Measurements from ENCODE around the gene CGNL1. TPM values are rescaled to one million over a fixed set of nuclear protein-coding genes. Genes with fewer than 3 reads are reported as not detected.

The CGNL1 gene
- total and polyA plus RNA-seq, 7 donors = 0.18 to 2.2 (median 0.37) TPM

GRCh38 chr15:57517030-57517671, 140.8 kb downstream of the CGNL1 start:
- DNase-seq (no peak), ATAC-seq (no peak)
- 77 to 85% (median 78%) methylated on average over 6 of the region's 6 CpGs for WGBS, 3 donors
- no peak overlapping the region for H3K4me3 ChIP-seq
- H3K4me1 ChIP-seq = no peaks in the 10 kb centered on the region
- intact Hi-C loops (cut with DNase I) = no loop called here
- TF ChIP-seq, protein P1, sequence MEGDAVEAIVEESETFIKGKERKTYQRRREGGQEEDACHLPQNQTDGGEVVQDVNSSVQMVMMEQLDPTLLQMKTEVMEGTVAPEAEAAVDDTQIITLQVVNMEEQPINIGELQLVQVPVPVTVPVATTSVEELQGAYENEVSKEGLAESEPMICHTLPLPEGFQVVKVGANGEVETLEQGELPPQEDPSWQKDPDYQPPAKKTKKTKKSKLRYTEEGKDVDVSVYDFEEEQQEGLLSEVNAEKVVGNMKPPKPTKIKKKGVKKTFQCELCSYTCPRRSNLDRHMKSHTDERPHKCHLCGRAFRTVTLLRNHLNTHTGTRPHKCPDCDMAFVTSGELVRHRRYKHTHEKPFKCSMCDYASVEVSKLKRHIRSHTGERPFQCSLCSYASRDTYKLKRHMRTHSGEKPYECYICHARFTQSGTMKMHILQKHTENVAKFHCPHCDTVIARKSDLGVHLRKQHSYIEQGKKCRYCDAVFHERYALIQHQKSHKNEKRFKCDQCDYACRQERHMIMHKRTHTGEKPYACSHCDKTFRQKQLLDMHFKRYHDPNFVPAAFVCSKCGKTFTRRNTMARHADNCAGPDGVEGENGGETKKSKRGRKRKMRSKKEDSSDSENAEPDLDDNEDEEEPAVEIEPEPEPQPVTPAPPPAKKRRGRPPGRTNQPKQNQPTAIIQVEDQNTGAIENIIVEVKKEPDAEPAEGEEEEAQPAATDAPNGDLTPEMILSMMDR (IDR thresholded peaks at IDR 0.05) = no peak
- H3K36me3 ChIP-seq (ENCODE audit: insufficient read depth in 1 of 2, low read depth in 1 of 2) = no peaks in the 10 kb centered on the region
- H3K27ac ChIP-seq = no peak overlapping the region
- peaks cover 0 to 1% (median 0%) of the 10 kb centered on the region in 3 donors for H3K27me3 ChIP-seq (ENCODE audit: insufficient read depth in 3 of 3, low read length in 2 of 3)
- no peaks in the 10 kb centered on the region for H3K9me3 ChIP-seq

GRCh38 chr15:57518779-57519405, 142.6 kb downstream of the CGNL1 start:
- 75 to 79% (median 78%) methylated on average over 13 of the region's 13 CpGs for WGBS, 3 donors
- Histone ChIP-seq H3K27me3 (ENCODE audit: insufficient read depth in 3 of 3, low read length in 2 of 3) (peaks cover 0 to 1% (median 0%) of the 10 kb centered on the region in 3 donors), H3K4me1 (no peaks in the 10 kb centered on the region), H3K4me3 (no peak overlapping the region), H3K9me3 (no peaks in the 10 kb centered on the region), H3K36me3 (ENCODE audit: insufficient read depth in 1 of 2, low read depth in 1 of 2) (no peaks in the 10 kb centered on the region), H3K27ac (no peak overlapping the region)
- no peak for ATAC-seq
- no peak for DNase-seq
- TF ChIP-seq, protein P1 (IDR thresholded peaks at IDR 0.05) = no peak
- intact Hi-C loops (cut with DNase I) = no loop called here

GRCh38 chr15:57519806-57520205, 143.5 kb downstream of the CGNL1 start:
- no peak overlapping the region for H3K27ac ChIP-seq

DNA sequence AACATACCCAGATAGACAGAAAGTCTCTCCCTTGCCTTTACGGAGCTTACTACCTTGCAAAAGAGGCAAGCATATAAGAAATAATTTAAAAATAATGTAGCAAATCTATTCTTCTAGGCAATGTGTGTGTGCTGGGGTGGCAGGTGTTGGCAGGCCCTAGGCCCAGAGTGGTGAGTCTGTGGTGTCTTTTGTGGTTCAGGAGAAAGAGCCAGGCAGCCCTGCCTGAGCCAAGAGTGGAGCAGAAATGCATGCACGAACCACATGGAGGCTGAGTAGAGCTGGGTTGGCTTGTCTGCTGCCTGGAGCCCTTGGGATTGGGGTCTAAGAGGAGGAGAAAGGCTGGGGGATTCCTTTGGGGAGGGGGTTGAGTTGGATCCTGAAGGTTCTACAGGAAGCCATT, 145.2 kb downstream of the CGNL1 start:
- 67 to 83% (median 67%) methylated on average over 2 of the region's 2 CpGs for WGBS, 3 donors
- TF ChIP-seq, protein P1 (IDR thresholded peaks at IDR 0.05) = no peak
- DNase-seq (no peak), ATAC-seq (no peak)
- intact Hi-C loops (cut with DNase I) = loop anchor here in 1 of 2 donors (10.0 kb wide), 2 partner anchors 377 to 1027 kb away; no protein-coding TSS in a partner anchor
- Histone ChIP-seq H3K36me3 (ENCODE audit: insufficient read depth in 1 of 2, low read depth in 1 of 2) (no peaks in the 10 kb centered on the region), H3K4me1 (no peaks in the 10 kb centered on the region), H3K27ac (no peak overlapping the region), H3K4me3 (no peak overlapping the region), H3K9me3 (no peaks in the 10 kb centered on the region), H3K27me3 (ENCODE audit: insufficient read depth in 3 of 3, low read length in 2 of 3) (peaks cover 0 to 1% (median 0%) of the 10 kb centered on the region in 3 donors)

More at GRCh38 chr15:57519806-57520205, 143.5 kb downstream of the CGNL1 start:
- TF ChIP-seq, protein P1 (IDR thresholded peaks at IDR 0.05) = no peak
- Histone ChIP-seq H3K36me3 (ENCODE audit: insufficient read depth in 1 of 2, low read depth in 1 of 2) (no peaks in the 10 kb centered on the region), H3K4me1 (no peaks in the 10 kb centered on the region), H3K27me3 (ENCODE audit: insufficient read depth in 3 of 3, low read length in 2 of 3) (peaks cover 0 to 1% (median 0%) of the 10 kb centered on the region in 3 donors), H3K9me3 (no peaks in the 10 kb centered on the region), H3K4me3 (no peak overlapping the region)
- 93 to 95% (median 94%) methylated on average over 4 of the region's 4 CpGs for WGBS, 3 donors
- ATAC-seq = no peak
- intact Hi-C loops (cut with DNase I) = loop anchor here in 1 of 2 donors (10.0 kb wide), 2 partner anchors 375 to 1025 kb away; no protein-coding TSS in a partner anchor
- no peak for DNase-seq
